ENCODE measurements around the gene LCMT1.

LCMT1 gene

GRCh38 chr16:25212636-25213035 lies 101.1 kb downstream of the LCMT1 start:
- no peak for DNase-seq

- no peak for DNase-seq
Measured at GRCh38 chr16:25213709-25214397, 102.3 kb downstream of the LCMT1 start.

- DNase-seq: no peak
Measured at GRCh38 chr16:25217112-25217511, 105.6 kb downstream of the LCMT1 start.

GRCh38 chr16:25217921-25218320 lies 106.4 kb downstream of the LCMT1 start:
- no peak for DNase-seq

- DNase-seq: no peak
Measured at GRCh38 chr16:25219070-25219737, 107.7 kb downstream of the LCMT1 start.

GRCh38 chr16:25222959-25223358 lies 111.4 kb downstream of the LCMT1 start:
- no peak for DNase-seq

GRCh38 chr16:25223964-25224363 lies 112.4 kb downstream of the LCMT1 start:
- no peak for DNase-seq

GRCh38 chr16:25224731-25225319 lies 113.3 kb downstream of the LCMT1 start:
- no peak for DNase-seq

Measured in activated naive CD4-positive, alpha-beta T cell (primary cell).